C4-2B (cell line): Measurements from ENCODE around the gene C1orf174.

Experiments
- CTCF ChIP-seq: fragments of 450-650 bp; conservative IDR thresholded peaks from 2 replicates; pipeline ENCODE4 v1.5.1; 2017; ENCODE audit warnings: mild to moderate bottlenecking
- ZFX ChIP-seq: fragments of 450-650 bp; IDR thresholded peaks from 2 replicates; pipeline ENCODE4 v1.6.1; 2017

- no peak; the same call in 1 of the 2 replicates for TF ChIP-seq CTCF
- TF ChIP-seq ZFX, result no peak
Observed at GRCh38 chr1:3907031-3907534, 7.0 kb upstream of the C1orf174 start.
